ENCODE measurements around the gene AOX1.
A peak's percentile ranks its signal among the peaks of the same experiment; 100 is the strongest.
"Not testable (repeated sequence)": the region's sequence is repeated elsewhere in the genome, so short reads cannot be mapped to it uniquely, and the experiment has no call there.

Gene AOX1
- total RNA-seq = 0 to 0.15 (median 0) reads per million in 4 donors

GRCh38 chr2:200585730-200586643 lies at the start of gene AOX1:
TSS of gene AOX1 (plus strand) at chr2:200586014. CDS start at chr2:200586109, 95 bp downstream.
- peak in 1 of 5 donors; percentile 7 for DNase-seq

- no peak for DNase-seq
Observed at GRCh38 chr2:200538139-200538538, 47.7 kb upstream of the AOX1 start.

DNA sequence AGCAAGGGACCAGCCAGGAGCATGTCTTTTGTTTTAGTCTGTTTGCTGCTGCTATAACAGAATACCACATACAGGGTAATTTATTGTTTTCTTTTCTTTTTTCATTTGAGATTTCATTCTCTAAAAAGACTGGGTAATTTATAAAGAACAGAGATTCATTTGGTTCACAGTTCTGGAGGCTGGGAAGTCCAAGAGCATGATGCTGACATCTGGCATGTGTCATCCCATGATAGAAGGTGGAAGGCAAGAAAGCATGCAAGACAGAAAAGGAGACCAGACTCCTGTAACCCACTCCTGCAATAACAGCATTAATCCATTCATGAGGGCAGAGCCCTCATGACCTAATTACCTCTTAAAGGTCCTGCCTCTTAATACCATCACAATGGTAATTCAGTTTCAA lies 45.0 kb upstream of the AOX1 start:
- no peak for DNase-seq

GRCh38 chr2:200566596-200566995 lies 19.2 kb upstream of the AOX1 start:
- not testable (repeated sequence) for DNase-seq

DNA sequence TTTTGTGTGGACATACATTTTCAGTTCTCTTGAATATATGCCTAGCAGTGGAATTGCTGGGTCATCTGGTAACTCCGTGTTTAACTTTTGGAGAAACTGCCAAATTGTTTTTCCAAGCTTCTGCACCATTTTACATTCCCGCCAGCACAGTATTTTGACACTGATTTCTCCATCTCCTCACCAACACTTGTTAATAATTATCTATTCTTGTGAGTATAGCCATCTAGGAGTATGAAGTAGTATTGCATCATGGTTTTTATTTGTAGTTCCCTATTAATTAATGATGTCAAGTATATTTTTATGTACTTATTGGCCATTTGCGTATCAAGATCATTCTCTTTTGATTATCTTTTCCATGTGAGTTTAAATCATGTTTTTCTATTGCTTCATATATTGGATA lies 17.9 kb upstream of the AOX1 start:
- no peak for DNase-seq

- peak in 1 of 5 donors; percentile 9 for DNase-seq
Observed at GRCh38 chr2:200575957-200576356, 9.9 kb upstream of the AOX1 start.

DNA sequence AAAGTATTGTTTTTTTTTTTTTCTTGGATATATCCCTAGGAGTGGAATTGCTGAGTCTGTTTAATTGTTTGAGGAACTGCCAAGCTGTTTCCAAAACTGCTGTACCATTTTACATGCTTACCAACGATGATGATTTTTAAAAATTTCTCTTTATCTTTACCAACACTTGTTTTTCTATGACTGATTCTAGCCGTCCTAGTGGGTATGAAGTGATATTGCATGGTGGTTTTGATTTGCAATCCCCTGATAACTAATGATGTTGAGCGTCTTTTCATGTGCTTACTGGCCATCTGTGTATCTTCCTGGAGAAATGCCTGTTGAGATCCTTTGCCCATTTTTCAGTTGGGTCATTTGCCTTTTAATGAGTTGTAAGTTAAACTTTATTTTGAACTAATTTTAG lies 8.8 kb upstream of the AOX1 start:
- no peak for DNase-seq

DNA sequence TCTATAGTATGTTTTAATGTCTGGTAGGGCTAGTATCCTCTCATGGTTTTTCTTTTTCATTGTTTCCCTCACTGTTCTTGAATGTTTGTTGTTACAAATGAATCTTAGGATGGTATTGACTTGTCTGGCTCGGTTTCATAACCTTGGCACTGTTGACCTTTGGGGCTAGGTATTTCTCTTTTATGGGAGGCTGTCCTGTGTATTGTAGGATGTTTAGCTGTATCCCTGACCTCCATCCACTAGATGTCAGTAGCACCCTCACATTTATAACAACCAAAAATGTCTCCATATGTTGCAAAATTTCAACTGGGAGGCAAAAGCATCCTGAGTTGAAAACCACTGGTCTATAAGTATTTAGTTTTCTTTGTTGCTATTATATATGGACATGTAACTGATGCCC lies 7.0 kb upstream of the AOX1 start:
- peak in 1 of 5 donors; percentile 23 for DNase-seq

DNA sequence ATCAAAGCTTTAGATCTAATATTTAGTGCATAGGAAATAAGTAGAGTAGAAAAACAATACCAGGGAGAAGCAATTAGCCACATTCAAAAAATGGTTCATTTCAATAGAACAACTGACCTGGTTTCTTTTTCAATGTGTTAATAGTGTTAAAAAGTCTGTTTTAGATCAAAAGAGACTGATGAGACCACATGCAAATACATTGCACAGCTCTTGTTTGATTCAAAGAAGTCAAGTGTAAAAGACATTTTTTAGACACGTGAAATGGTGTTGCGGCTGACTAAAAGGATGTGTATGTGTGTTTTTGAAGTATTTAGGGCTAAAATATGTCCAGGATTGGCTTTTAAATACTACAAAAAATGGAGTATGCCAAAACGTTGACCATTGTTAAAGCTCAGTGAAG lies 1.2 kb upstream of the AOX1 start:
- no peak for DNase-seq

- DNase-seq = no peak
Observed at GRCh38 chr2:200585340-200585729, 479 bp upstream of the AOX1 start.

DNA sequence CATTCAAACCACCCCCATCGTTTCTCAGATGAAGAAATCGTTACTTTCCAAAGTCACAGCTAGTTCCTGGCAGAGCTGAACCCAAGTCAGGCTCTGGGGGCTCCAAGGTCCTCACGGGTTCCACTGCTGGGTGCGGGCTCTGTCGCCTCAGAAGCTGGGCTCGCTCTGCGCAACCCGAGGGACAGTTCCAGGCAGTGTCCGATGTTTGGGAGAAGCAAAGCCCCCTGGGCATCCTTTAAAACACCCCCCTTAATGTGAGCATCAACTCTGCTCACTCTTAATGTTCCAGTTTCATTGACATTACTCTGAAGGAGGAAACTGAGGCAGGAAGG lies 796 bp downstream of the AOX1 start:
- DNase-seq = no peak

GRCh38 chr2:200587007-200587616 lies 1.3 kb downstream of the AOX1 start:
- DNase-seq = no peak

GRCh38 chr2:200588076-200588678 lies 2.4 kb downstream of the AOX1 start:
- no peak for DNase-seq

- DNase-seq = no peak
Observed at GRCh38 chr2:200590090-200590489, 4.3 kb downstream of the AOX1 start.

GRCh38 chr2:200591308-200591707 lies 5.5 kb downstream of the AOX1 start:
- no peak for DNase-seq

DNA sequence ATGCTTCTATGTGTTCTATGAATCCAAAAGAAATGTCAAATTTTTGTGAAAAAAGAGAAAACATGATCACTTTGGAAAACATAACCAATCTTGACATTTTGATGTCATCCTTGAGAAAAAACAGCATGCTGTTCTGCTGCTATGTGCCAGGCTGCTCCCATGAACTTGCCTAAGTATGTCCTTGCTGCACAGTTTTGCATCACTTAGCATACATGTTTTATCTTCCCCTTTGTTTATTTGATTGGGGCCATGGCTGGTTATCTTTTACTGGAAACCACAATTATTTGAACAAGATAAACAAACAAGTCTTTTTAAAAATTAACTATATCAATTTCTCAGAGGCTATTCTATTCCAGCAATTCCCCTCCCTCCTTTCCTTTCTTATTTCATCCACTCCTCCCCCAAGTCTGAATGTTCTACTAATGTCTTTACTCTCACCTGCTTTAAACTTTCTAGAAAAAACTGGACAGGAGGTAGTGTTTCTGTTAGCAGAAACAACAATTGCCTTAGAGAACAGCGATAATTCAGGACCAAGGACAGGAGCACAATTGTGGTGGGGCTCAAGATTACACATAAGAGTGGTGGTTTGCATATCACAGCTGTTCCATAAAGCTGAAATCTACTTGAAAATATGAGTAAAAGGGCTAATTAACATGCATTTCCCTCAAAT lies 6.7 kb downstream of the AOX1 start:
- no peak for DNase-seq

- no peak for DNase-seq
Observed at GRCh38 chr2:200593905-200594304, 8.1 kb downstream of the AOX1 start.

DNA sequence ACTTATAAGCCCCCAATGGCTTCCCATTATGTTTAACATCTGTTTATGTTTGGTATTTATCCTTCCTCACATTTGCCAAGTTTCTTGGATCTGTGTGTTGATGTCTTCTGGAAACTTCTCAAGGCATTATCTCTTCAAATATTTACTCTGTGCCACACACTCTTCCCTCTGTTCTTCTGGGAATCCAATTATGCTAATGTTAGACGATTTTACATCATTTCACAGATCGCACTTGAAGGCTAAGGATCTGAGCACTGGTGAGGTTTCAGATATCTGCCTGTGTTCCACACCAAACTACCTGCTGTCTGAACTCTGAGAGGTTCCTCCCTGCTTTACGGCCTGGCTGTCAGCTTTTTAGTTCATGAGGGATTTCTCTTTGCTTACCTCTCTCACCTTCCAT lies 10.1 kb downstream of the AOX1 start:
- DNase-seq = no peak

DNA sequence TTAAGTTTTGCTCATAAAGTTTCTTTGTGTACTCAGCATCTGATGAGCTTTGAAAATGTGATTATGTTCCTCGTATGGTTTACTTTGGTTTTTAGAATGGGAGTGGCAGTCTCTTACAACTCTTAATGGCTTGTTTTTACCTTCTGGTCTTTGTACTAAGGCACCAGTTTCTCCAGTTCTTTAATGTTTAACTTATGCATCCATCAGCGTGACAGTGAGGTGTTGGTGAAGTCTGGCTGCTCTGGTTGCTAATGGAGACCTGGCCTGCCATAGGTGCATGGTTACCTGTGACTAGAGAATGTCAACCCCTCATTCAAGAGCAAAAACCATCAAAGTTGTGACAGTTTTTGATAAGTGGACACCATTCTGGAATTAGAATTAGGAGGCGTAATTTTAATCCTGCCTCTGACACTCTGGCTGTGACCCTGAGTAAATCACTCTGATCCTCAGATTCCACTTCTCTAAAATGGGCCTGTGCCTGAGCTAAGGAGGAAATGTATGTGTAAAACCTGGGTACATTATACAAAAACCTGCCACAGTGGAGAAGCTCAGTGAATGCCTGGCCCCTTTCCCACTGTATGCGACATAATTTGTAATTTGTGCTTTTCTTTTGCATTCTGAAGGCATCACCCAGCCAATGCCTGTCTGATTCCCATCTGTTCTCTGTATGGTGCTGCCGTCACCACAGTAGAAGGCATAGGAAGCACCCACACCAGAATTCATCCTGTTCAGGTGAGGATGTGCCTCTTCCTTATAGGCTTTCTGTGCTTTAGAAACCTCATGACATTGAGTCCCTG lies 11.2 kb downstream of the AOX1 start:
- DNase-seq = no peak

DNA sequence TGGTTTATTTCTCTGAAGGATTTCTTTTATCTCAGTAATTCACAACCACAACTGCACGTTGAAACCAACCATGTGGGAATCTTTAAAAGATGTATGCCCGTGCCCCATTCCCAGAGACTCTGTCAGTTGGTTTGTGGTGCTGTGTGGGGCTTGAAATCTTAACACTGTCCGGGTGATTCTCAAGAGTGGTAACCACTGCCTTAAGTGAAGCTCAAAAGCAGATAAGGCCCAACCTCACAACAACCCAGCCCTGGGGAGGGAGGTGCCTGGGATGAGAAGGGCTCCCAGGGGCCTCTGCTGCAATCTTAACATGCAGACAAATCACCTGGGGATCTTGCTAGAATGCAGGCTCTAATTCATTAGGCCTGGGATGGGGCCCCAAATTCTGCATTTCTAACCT lies 13.4 kb downstream of the AOX1 start:
- no peak for DNase-seq

- no peak for DNase-seq
Observed at GRCh38 chr2:200600549-200601225, 14.9 kb downstream of the AOX1 start.

DNA sequence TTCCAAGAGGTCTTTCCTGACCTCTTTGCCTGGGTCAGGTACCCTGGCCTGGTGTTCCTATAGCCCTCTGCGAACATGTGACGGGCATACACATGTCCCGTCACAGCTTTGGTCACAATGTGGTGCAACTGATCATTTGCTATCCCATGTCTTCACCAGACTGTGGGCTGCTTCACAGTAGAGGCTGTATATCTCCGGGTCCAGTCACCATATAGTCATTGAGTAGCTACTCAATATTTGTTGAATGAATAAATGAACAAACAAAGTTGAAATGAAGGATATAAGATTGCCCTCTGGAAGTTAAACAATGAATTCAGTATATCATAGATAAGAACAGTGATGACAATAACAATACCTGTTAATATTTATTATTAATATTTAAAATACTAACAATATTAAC lies 16.8 kb downstream of the AOX1 start:
- no peak for DNase-seq

Measured in T-helper 1 cell (primary cell).